Keratinocyte (primary cell): Measurements from ENCODE around the gene MED27. TPM values are rescaled to one million over a fixed set of nuclear protein-coding genes. Genes with fewer than 3 reads are reported as not detected.

Experiments
- DNase-seq: peaks from one replicate; pipeline ENCODE4 v3.0.0-alpha.2; 2011; ENCODE audit warnings: low read depth, missing footprints, low spot score
- FAIRE-seq: peaks from 2 replicates; lab custom pipeline; 2011; peaks lifted over from hg19 to GRCh38; lab: Jason Lieb, UNC
- H2AFZ ChIP-seq: 2 replicates; pipeline ENCODE4 v1.6.0; 2012; ENCODE audit warnings: low read length, control low read depth, inconsistent platforms; ENCODE audit not compliant: control insufficient read depth
- H3K27ac ChIP-seq: 2 replicates; pipeline ENCODE4 v1.5.1; 2011; ENCODE audit warnings: low read length; ENCODE audit not compliant: control insufficient read depth, insufficient read depth
- H3K27me3 ChIP-seq: 3 replicates; pipeline ENCODE4 v1.6.0; 2011; ENCODE audit warnings: low read length; ENCODE audit not compliant: control insufficient read depth, insufficient read depth; ENCODE audit errors: extremely low read depth
- H3K36me3 ChIP-seq, 2 experiments: 2 replicates in 1 of 2; 3 replicates in 1 of 2; pipeline ENCODE4 v1.5.1; 2011; ENCODE audit warnings: low read length in 2 of 2, mild to moderate bottlenecking in 1 of 2; ENCODE audit not compliant: control insufficient read depth in 2 of 2, insufficient read depth in 2 of 2; ENCODE audit errors: extremely low read depth in 1 of 2
- H3K4me1 ChIP-seq: 3 replicates; pipeline ENCODE4 v1.5.1; 2011; ENCODE audit warnings: low read length; ENCODE audit not compliant: control insufficient read depth, insufficient read depth; ENCODE audit errors: extremely low read depth
- H3K4me2 ChIP-seq: 3 replicates; pipeline ENCODE4 v1.6.0; 2011; ENCODE audit warnings: low read depth, low read length; ENCODE audit not compliant: control insufficient read depth, insufficient read depth; ENCODE audit errors: extremely low read depth
- H3K4me3 ChIP-seq, 3 experiments: fragments of 200-600 bp in 1 of 3; sonication (generic) in 1 of 3; 2 replicates in 2 of 3; 3 replicates in 1 of 3; pipeline ENCODE4 v1.5.1; 2011 to 2016; ENCODE audit warnings: low read length in 3 of 3, mild to moderate bottlenecking in 3 of 3, control low read depth in 2 of 3, inconsistent platforms in 1 of 3, low read depth in 1 of 3, mixed read lengths in 1 of 3, mixed run types in 1 of 3, moderate library complexity in 1 of 3; ENCODE audit not compliant: control insufficient read depth in 2 of 3, insufficient read depth in 2 of 3; ENCODE audit errors: extremely low read depth in 1 of 3
- H3K79me2 ChIP-seq: 2 replicates; pipeline ENCODE4 v1.6.0; 2012; ENCODE audit warnings: low read length; ENCODE audit not compliant: control insufficient read depth, insufficient read depth
- H3K9ac ChIP-seq: 3 replicates; pipeline ENCODE4 v1.6.0; 2011; ENCODE audit warnings: low read length; ENCODE audit not compliant: control insufficient read depth, insufficient read depth; ENCODE audit errors: extremely low read depth
- H3K9me1 ChIP-seq: 3 replicates; pipeline ENCODE4 v1.6.0; 2011; ENCODE audit warnings: low read length; ENCODE audit not compliant: control insufficient read depth, insufficient read depth; ENCODE audit errors: extremely low read depth
- H3K9me3 ChIP-seq: 2 replicates; pipeline ENCODE4 v1.5.1; 2012; ENCODE audit warnings: low read depth, low read length; ENCODE audit not compliant: control insufficient read depth
- H4K20me1 ChIP-seq: 3 replicates; pipeline ENCODE4 v1.6.0; 2011; ENCODE audit warnings: low read length; ENCODE audit not compliant: control insufficient read depth, insufficient read depth; ENCODE audit errors: extremely low read depth
- EZH2 ChIP-seq: IDR thresholded peaks from one replicate; pipeline ENCODE4 v1.6.1; 2012; ENCODE audit warnings: inconsistent platforms, mild to moderate bottlenecking, low read length, moderate library complexity
- dilution Hi-C: fragments of 300-500 bp; cut with MboI; formaldehyde crosslinking; loops from one replicate; pipeline ENCODE4 v1.7.0; 2020; ENCODE audit warnings: low sequenced_read_pairs; ENCODE audit not compliant: extremely low pct_ligation_motif_present
- polyA plus RNA-seq, 5 experiments: library from polyadenylated mRNA; depleted of rRNA in 3 of 5; stranded (reverse) in 3 of 5; stranded (forward) in 1 of 5; unstranded in 1 of 5; fragments of >200 nt; gene quantifications; 1 replicate in 1 of 5; 2 replicates in 3 of 5; 3 replicates in 1 of 5; pipeline versions ENCODE4 v1.2.1 to v1.2.3, GENCODE V29; 2011 to 2012; ENCODE audit warnings: missing spikeins in 2 of 5, low read depth in 1 of 5, low replicate concordance in 1 of 5
- TF ChIP-seq, protein P1 (sequence below), 3 experiments: IDR thresholded peaks in 1 of 3; conservative IDR thresholded peaks in 1 of 3; optimal IDR thresholded peaks in 1 of 3; 2 replicates in 2 of 3; 3 replicates in 1 of 3; pipeline versions ENCODE3 to v1.5.1; 2011; ENCODE audit warnings: low read length in 3 of 3, mild to moderate bottlenecking in 3 of 3, moderate library complexity in 2 of 3, control low read depth in 1 of 3, inconsistent platforms in 1 of 3; ENCODE audit not compliant: insufficient read depth in 2 of 3; ENCODE audit errors: extremely low read depth in 1 of 3

The MED27 gene
- polyA plus RNA-seq, 1 donor (not counting 4 experiments of a cell fraction or from before 2014, with no cell fraction given), result 39.0 TPM

DNA sequence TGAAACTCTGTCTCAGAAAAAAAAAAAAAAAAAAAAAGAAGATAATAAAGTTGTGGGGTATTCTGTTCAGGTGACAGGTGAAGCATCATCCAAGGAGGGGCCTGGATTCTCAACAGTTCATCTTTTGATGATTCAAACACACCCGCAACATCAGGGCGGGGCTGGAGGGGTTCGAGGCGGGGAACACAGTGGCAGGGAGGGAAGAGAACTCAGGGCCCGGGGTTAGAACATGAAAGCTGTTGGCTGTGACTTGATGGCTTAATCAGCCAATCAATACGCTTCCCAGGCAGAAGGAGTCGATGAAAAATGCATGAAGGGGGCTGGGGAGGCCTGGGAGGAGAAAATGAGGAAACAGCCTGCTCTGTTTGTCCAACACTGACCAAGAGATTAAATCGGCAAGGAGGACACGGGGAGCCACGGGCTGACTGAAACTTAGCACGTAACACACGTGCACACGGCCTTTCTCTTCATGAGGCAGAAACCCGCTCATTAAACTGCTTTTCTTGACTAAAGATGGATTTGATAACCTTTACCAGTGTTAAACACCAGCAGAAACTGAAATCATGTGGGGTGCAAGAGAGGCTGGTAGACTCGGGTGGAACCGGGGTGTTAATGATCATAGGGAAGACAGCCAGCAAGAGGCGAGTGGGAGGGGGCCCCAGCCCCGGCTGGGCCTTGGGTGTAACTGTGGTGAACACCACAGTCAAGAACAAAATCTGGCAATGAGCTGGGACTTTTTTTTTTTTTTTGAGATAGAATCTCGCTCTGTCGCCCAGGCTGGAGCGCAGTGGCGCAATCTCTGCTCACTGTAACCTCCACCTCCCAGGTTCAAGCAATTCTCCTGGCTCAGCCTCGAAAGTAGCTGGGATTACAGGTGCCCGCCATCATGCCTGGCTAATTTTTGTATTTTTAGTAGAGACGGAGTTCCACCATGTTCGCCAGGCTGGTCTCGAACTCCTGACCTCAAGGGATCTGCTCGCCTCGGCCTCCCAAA lies 234.1 kb downstream of the MED27 start:
- no peaks in the 10 kb centered on the region for H3K36me3 ChIP-seq
- no peaks in the 10 kb centered on the region for H3K79me2 ChIP-seq
- H2AFZ ChIP-seq, result no peak overlapping the region
- H3K9me3 ChIP-seq, result no peaks in the 10 kb centered on the region
- no peak overlapping the region for H3K9ac ChIP-seq
- no peak for TF ChIP-seq EZH2
- TF ChIP-seq, protein P1, sequence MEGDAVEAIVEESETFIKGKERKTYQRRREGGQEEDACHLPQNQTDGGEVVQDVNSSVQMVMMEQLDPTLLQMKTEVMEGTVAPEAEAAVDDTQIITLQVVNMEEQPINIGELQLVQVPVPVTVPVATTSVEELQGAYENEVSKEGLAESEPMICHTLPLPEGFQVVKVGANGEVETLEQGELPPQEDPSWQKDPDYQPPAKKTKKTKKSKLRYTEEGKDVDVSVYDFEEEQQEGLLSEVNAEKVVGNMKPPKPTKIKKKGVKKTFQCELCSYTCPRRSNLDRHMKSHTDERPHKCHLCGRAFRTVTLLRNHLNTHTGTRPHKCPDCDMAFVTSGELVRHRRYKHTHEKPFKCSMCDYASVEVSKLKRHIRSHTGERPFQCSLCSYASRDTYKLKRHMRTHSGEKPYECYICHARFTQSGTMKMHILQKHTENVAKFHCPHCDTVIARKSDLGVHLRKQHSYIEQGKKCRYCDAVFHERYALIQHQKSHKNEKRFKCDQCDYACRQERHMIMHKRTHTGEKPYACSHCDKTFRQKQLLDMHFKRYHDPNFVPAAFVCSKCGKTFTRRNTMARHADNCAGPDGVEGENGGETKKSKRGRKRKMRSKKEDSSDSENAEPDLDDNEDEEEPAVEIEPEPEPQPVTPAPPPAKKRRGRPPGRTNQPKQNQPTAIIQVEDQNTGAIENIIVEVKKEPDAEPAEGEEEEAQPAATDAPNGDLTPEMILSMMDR (optimal IDR thresholded peaks at IDR 0.05 in 1 of 3, IDR thresholded peaks at IDR 0.05 in 1 of 3, conservative IDR thresholded peaks at IDR 0.05 in 1 of 3; ENCODE audit: extremely low read depth in 1 of 3, insufficient read depth in 2 of 3, low read length in 3 of 3), result no peak
- no peak overlapping the region for H3K4me3 ChIP-seq
- H3K27me3 ChIP-seq, result peaks cover 4% of the 10 kb centered on the region
- H3K4me1 ChIP-seq, result no peaks in the 10 kb centered on the region
- FAIRE-seq (no peak), DNase-seq (no peak)
- H3K4me2 ChIP-seq, result no peak overlapping the region
- H3K27ac ChIP-seq, result no peak overlapping the region
- H4K20me1 ChIP-seq, result no peaks in the 10 kb centered on the region
- H3K9me1 ChIP-seq, result no peaks in the 10 kb centered on the region
- dilution Hi-C loops, result no loop called here

DNA sequence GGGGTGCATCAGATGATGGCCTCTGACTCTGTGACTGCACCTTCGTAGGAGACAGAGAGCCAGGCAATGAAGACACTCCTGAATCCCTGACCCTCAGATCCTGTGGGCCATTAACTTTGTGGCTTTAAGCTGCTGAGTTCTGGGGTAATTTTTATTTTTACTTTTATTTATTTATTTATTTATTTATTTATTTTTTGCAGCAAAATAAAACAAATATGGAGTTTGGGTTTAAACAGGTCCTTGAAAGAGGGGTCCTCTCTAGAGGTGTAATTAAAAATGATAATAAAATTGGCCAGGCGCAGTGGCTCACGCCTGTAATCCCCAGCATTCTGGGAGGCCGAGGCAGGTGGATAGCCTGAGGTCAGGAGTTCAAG lies 234.9 kb downstream of the MED27 start:
- H3K4me2 ChIP-seq, result no peak overlapping the region
- DNase-seq, result no peak
- H3K9me3 ChIP-seq, result no peaks in the 10 kb centered on the region
- H2AFZ ChIP-seq, result no peak overlapping the region
- TF ChIP-seq, protein P1 (optimal IDR thresholded peaks at IDR 0.05 in 1 of 3, IDR thresholded peaks at IDR 0.05 in 1 of 3, conservative IDR thresholded peaks at IDR 0.05 in 1 of 3; ENCODE audit: extremely low read depth in 1 of 3, insufficient read depth in 2 of 3, low read length in 3 of 3), result no peak
- TF ChIP-seq EZH2, result no peak
- no peaks in the 10 kb centered on the region for H4K20me1 ChIP-seq
- H3K4me3 ChIP-seq, result no peak overlapping the region
- no peaks in the 10 kb centered on the region for H3K36me3 ChIP-seq
- no peaks in the 10 kb centered on the region for H3K9me1 ChIP-seq
- peaks cover 4% of the 10 kb centered on the region for H3K27me3 ChIP-seq
- H3K27ac ChIP-seq, result no peak overlapping the region
- FAIRE-seq, result no peak
- H3K4me1 ChIP-seq, result peaks cover 3% of the 10 kb centered on the region
- dilution Hi-C loops, result no loop called here
- H3K79me2 ChIP-seq, result no peaks in the 10 kb centered on the region
- H3K9ac ChIP-seq, result no peak overlapping the region
